Breast epithelium (tissue), 3 donors: Measurements from ENCODE around the gene EXOSC5.

Experiments
- POLR2A ChIP-seq: fragments of 450-650 bp; IDR thresholded peaks from one replicate; pipeline ENCODE4 v1.6.1; 2016; ENCODE audit warnings: antibody characterized with exemption, mild to moderate bottlenecking, moderate library complexity
- POLR2AphosphoS5 ChIP-seq, 3 donors: sonication (generic); formaldehyde crosslinking; IDR thresholded peaks; one replicate each; pipeline ENCODE4 v1.6.1; 2017; ENCODE audit warnings: antibody characterized with exemption in 3 of 3
- TF ChIP-seq, protein P1 (sequence below), 3 donors: fragments of 450-650 bp; IDR thresholded peaks; one replicate each; pipeline ENCODE4 v1.5.1; 2016 to 2017; ENCODE audit warnings: antibody characterized with exemption in 3 of 3, mild to moderate bottlenecking in 3 of 3, moderate library complexity in 3 of 3

DNA sequence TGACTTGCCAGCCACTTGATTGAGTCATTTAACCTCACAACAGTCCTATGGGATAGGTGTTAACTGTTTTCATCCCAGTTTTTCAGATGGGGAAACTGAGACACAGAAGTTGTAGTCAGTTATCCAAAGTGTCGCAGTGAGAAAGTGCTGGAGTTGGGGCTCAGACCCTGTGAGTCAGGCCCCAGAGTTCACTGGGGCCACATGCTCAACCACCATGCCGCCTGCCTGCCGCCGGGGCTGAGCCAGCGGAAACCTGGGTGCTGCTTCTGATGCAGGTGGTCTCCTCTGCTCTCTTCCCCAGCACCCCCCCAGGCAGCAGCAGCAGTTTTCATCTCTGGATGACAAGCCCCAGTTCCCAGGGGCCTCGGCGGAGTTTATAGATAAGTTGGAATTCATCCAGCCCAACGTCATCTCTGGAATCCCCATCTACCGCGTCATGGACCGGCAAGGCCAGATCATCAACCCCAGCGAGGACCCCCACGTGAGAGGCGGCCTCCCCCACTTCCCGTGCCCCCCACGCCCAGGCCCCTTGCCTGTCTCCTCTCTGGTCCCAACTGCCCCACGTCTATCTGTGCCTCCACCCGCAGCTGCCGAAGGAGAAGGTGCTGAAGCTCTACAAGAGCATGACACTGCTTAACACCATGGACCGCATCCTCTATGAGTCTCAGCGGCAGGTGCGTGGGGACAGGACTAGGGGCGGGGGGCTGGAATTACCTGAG lies 13.3 kb upstream of the EXOSC5 start:
- TF ChIP-seq POLR2A (no peak), POLR2AphosphoS5 (IDR thresholded peaks at IDR 0.05) (no peak)
- TF ChIP-seq, protein P1, sequence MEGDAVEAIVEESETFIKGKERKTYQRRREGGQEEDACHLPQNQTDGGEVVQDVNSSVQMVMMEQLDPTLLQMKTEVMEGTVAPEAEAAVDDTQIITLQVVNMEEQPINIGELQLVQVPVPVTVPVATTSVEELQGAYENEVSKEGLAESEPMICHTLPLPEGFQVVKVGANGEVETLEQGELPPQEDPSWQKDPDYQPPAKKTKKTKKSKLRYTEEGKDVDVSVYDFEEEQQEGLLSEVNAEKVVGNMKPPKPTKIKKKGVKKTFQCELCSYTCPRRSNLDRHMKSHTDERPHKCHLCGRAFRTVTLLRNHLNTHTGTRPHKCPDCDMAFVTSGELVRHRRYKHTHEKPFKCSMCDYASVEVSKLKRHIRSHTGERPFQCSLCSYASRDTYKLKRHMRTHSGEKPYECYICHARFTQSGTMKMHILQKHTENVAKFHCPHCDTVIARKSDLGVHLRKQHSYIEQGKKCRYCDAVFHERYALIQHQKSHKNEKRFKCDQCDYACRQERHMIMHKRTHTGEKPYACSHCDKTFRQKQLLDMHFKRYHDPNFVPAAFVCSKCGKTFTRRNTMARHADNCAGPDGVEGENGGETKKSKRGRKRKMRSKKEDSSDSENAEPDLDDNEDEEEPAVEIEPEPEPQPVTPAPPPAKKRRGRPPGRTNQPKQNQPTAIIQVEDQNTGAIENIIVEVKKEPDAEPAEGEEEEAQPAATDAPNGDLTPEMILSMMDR (IDR thresholded peaks at IDR 0.05) = no peak
